GM12865 (cell line): Measurements from ENCODE around the gene AXIN1.

Experiments used
- DNase-seq: peaks from one replicate; pipeline ENCODE4 v3.0.0; 2010; ENCODE audit warnings: low read depth
- H3K4me3 ChIP-seq: 2 replicates; pipeline ENCODE4 v1.5.1; 2011; ENCODE audit warnings: mild to moderate bottlenecking, low read depth, low read length, control low read depth
- TF ChIP-seq, protein P1 (sequence below): IDR thresholded peaks from 2 replicates; pipeline ENCODE4 v1.5.1; 2011; ENCODE audit warnings: low read length, control low read depth, low read depth, inconsistent platforms; ENCODE audit not compliant: insufficient read depth; ENCODE audit errors: missing control alignments

AXIN1 gene

DNA sequence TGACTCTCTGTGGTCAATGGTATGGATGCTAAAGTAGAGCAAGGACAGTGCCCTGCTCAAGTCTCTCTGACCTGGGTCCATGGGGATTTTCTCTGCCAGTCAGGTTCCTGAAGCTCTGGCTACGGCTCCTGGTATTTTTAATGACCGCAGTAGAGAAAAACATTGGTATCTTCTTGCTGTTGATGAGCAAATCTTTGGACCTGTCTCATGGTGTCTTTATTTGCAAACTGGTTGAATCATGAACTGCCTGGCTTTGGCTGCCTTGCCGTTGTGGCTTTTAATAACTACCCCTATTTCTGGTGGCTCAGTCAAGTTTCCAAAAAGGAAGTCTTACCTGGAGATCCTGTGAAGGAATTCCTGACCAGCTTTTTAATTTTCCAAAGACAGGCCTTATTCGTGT, 109.2 kb downstream of the AXIN1 start:
- TF ChIP-seq, protein P1, sequence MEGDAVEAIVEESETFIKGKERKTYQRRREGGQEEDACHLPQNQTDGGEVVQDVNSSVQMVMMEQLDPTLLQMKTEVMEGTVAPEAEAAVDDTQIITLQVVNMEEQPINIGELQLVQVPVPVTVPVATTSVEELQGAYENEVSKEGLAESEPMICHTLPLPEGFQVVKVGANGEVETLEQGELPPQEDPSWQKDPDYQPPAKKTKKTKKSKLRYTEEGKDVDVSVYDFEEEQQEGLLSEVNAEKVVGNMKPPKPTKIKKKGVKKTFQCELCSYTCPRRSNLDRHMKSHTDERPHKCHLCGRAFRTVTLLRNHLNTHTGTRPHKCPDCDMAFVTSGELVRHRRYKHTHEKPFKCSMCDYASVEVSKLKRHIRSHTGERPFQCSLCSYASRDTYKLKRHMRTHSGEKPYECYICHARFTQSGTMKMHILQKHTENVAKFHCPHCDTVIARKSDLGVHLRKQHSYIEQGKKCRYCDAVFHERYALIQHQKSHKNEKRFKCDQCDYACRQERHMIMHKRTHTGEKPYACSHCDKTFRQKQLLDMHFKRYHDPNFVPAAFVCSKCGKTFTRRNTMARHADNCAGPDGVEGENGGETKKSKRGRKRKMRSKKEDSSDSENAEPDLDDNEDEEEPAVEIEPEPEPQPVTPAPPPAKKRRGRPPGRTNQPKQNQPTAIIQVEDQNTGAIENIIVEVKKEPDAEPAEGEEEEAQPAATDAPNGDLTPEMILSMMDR, result no peak
- H3K4me3 ChIP-seq, result no peak overlapping the region
- DNase-seq, result no peak

DNA sequence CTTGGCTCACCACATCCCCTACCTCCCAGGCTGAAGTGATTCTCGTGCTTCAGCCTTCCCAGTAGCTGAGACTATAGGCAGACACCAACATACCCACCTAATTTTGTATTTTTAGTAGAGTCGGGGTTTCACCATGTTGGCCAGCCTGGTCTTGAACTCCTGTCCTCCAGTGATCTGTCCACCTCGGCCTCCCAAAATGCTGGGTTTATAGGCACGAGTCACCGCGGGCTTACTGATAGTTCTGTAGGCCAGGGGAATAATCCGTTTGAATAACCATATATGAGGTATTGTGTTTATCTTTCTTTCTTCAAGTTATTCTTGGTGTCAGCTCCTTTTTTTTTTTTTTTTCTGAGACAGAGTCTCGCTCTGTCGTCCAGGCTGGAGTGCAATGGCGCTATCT, 110.2 kb downstream of the AXIN1 start:
- DNase-seq, result no peak
- no peak overlapping the region for H3K4me3 ChIP-seq
- TF ChIP-seq, protein P1, result no peak

DNA sequence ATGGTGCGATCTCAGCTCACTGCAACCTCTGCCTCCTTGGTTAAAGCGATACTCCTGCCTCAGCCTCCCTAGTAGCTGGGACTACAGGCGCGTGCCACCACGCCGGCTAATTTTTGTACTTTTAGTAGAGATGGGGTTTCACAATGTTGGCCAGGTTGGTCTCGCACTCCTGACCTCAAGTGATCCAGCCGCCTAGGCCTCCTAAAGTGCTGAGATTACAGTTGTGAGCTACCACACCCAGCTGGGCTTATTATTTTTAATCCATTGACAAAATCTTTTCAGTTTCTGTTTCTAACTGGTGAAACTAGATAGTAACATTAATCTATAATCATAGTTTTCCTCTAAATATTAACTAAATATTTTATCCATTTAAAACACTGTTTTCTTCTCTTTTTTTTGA, 112.0 kb downstream of the AXIN1 start:
- TF ChIP-seq, protein P1, result no peak
- DNase-seq, result no peak
- no peak overlapping the region for H3K4me3 ChIP-seq

DNA sequence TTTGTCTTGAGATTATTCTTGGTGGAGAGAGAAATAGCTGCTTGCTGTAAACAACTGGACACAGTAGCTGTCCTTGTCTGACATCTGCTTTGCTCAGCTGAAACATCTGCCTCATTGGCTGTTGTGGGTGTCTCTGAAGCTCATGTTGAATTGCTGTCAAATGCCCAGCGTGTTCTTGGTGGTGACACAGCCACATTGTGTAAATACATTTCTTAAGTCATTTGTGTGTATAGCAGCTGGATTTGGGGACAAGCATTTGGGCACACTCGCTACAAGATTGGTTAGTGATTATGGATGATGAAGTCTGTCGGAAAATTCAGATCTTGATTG, 112.6 kb downstream of the AXIN1 start:
- no peak for DNase-seq
- TF ChIP-seq, protein P1, result no peak
- H3K4me3 ChIP-seq, result no peak overlapping the region
